ENCODE measurements around the gene CNTNAP5.

CNTNAP5 gene

DNA sequence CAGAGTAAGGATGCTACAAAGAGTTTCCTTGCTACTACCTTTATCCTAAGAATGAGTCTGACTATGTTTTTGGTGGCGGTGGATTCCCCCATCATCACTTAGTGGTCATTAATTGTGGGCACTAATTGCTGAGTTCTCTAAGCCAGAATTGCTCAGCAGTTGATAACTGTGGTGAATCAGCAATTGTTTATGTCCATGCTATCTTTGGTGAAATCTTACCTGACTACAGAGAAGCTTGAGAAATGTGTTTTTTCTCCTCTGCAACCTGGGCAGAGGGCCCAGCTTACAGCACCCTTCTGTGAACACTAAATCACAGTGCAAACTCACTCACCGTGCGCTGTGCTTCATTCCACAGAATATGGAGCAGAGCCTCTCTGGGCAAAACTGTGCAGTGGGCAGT lies 683.6 kb downstream of the CNTNAP5 start:
- DNase-seq, result no peak

DNA sequence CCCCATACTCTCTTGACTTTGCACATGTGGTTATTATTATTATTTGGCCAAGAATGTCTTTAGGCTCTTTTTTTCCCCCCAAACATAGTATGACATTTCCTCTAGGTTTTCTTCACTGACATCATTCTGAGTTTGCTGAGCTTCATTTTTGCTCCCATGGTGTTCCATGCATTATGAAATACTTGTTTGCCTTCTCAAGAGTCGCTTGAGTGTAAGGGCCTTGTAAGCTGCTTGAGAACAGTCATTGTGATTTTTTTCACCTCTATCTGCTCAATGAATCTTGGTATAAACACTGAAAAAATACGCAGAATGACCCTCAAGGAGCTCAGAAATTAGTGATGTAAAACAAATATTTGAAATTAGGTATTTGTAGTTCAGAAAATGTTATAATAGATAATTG lies 688.9 kb downstream of the CNTNAP5 start:
- DNase-seq, result no peak

DNA sequence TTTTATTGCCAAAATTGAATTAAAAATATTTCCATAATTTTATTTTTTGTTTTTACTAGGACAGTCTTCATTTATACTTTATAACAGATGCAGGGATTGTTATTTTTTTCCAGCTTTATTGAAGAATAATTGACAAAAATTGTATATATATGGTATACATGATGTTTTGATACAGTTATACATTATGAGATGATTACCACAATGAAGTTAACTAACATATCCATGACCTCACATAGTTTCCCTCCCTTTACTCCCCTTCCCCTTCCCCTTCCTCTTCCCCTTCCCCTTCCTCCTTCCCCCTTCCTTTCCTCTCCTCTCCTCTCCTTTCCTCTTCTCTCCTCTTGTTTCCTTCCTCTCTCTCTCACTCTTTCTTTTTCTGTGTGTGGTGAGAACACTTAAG lies 700.1 kb downstream of the CNTNAP5 start:
- no peak for DNase-seq

DNA sequence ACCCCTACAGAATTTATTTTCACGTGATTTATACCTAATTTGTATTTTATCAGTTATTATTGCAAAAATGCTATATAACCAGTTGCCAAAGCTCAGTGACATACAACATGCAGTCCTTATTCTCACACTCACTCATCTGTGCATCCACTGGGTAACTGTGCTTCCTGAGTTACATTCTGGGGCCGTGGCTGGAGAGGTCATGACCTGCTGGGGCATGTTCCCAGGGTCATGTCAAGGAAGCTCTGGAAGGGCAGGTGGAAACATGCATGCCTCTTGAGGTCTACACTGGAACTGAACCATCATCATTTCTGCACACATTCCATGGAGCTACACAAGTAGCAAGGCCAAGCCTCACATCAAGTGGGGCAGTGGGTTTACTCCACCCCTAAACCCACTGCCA lies 715.5 kb downstream of the CNTNAP5 start:
- no peak for DNase-seq

DNA sequence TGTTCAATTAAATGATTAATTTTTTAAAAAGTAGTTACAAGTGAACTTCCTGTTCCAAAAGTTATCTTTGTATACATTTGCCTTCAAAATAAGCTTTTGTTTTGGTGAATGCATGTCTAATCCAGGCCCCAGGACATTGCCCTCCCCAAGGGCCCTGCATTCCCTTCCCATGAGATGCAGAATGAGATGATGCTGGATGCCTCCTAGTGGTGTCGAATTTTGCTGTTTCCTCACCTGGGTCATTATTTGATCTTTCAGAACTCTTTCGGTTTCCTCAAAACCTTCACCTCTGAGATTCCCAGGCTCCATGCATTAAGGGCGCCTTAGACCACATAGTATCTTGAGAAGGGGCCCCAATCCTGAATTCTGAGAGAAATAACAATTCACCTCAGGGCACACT lies 728.8 kb downstream of the CNTNAP5 start:
- DNase-seq, result no peak

DNA sequence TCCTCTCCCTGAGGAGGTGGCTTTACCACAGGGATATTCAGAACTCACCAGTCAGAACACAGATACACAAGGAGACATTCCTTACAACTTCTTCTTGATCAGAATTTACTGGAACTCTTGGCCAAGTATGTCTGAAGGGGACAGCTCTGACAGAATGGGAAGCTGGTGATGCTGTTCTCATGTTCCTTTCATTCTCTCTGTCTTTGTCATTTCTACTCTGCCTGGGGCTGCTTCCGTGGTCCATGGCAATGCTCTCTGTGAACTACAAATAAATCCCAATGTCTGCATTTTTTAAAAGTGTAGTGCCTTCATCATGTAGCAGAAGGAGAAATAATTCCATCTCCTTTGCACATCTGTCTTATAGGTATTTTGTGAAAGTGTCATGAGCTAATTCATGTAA lies 730.3 kb downstream of the CNTNAP5 start:
- no peak for DNase-seq

DNA sequence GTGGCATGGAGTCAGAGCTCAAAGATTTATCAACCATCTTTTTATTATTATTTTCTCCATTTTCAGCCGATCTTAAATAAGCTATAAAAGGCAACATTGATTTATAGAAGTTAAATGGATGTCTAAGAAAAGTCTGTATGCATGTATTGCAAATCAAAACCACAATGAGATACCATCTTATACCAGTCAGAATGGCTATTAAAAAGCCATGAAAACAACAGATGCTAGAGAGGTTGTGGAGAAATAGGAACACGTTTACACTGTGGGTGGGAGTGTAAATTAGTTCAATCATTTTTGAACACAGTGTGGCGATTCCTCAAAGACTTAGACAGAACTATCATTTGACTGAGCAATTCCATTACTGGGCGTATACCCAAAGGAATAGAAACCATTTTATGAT lies 731.0 kb downstream of the CNTNAP5 start:
- no peak for DNase-seq

DNA sequence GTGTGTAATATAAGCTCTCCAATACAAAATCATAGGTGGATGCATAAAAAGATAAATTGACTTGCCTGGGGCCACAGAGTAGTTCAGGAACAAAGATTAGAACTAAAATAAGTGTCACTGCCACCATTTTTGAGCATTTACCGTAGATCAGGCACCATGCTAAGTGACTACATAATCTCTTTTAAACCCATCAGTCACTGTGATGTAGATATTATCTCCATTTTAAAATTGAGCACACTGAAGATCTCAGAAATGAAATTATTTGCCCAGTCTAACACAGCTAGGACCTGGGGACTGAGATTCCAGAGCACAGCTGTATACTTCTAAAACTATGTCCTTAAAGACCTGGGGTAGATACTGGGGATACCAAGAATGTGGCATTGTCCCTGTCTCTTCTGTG lies 737.3 kb downstream of the CNTNAP5 start:
- DNase-seq, result no peak

DNA sequence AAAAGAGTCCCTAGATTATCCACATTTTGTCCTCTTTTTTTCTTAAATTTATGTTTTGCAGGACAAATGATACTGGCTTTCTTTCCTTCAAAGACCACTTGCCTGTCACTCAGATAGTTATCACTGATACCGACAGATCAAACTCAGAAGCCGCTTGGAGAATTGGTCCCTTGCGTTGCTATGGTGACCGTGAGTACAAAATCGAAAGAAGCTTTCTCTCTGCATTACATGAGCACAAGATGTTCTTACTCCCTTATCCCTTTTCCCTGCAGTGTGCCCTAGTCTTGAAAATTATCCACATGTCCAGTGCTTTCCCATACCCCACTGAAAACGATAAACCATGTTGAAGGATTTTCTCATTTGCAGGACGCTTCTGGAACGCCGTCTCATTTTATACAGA lies 738.5 kb downstream of the CNTNAP5 start:
- no peak for DNase-seq

DNA sequence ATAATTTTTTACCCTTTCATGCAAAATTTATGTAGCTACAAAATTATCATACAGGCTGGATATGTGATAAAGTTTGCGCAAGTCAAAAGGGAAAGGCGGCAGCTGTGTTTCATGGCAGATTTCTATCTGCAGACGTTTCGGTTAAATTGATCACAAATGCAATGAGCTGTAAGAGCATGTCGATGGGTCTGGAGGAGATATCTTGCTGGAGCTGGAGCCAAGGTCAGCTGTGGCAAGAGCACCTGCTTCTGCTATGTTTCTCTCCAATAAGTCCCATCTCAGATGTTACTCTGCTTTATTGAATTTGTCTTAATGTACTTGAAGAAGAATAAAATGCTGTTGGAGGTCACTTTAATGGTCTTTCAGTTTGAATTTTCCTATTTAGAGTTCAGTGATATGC lies 749.7 kb downstream of the CNTNAP5 start:
- DNase-seq, result no peak

DNA sequence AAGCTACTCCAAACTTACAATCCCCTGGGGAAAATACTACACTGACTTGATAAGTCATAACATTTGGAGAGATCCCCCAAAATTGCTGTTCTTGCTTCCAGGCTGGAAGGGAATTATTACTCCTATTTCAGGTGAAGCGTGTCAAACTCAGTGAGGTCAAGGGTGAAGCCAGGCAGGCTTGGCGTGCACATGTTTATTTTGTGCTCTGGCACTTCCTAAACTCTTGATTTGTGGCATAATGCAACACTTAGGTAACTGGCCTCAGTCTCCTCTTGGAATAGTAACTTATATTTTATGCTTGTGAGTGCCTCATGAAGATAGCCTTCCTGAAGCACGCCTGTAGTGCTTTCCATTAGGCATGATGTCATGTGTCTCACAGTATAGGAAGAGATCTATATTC lies 751.2 kb downstream of the CNTNAP5 start:
- no peak for DNase-seq

DNA sequence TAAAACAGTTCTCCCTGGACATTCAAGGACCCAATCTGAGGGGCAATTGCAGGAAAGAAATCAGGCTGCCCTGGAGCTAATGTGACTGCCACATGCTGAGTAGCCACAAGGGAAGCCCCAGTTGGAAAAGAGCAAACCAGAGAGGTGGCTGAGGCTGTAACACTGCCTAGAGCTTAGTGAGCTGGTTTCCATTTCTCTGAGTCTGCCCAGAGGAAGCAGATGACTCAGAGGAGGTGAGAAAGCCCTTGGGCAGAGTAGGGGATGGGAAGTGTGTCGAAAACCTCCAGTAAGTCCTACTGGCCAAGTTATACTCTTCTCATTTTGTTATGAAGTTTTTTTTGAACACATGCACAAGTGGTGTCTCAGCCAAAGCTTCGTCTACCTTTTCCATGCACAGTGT lies 753.0 kb downstream of the CNTNAP5 start:
- no peak for DNase-seq

DNA sequence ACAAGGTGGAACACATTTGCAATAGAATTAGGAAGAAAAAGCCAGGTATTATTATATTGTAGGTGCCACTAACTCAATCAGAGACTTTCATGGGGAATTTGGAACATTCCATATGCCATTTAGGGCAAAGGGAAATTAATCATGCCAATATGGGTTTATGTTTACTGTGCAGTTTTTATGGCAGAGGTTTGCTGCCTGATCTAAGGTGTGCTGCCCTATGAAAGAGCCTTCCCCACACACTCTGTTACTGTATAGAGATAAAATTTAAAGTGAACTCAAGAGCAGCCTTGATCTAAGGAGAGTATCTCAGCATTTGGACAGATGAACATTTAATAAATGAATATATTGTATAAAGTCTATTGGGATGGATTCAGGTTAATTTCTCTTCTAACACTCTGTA lies 771.6 kb downstream of the CNTNAP5 start:
- DNase-seq, result no peak

DNA sequence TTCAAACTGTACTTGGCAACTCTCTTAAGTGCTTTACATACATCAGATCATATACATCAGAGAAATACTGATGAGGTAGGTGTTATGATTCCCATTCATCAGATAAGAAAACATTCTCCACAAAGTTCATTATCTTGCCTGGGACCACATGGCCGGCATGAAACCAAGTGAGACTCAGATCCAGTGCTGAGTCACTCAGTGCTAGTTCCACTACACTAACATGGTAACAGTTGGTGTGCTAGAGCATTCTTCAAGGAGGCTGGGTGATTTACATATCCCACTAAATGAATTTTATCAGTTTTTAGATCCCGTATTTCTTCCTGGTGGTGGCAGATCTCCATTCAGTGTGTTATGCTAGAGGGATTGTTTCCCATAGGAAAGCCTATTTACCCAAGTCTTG lies 772.0 kb downstream of the CNTNAP5 start:
- no peak for DNase-seq

DNA sequence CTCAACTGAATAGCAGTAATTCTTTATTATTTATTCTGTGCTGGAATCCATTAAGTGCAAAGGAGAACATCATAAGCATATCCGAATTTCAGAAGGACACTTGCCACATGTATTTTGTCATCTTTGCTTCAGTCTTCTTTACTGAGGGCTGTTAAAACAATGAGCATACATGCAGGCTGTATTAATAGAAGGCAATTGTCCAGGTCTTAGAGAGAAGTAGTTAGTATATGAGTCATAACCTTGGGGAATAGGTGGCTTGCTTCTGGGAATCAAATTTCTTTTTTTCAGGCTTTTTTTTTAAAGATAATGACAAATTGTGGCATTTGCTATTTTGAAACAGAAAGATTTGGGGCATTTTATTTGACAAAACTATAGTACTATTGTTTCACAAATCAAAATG lies 773.5 kb downstream of the CNTNAP5 start:
- DNase-seq, result peak; percentile 7

DNA sequence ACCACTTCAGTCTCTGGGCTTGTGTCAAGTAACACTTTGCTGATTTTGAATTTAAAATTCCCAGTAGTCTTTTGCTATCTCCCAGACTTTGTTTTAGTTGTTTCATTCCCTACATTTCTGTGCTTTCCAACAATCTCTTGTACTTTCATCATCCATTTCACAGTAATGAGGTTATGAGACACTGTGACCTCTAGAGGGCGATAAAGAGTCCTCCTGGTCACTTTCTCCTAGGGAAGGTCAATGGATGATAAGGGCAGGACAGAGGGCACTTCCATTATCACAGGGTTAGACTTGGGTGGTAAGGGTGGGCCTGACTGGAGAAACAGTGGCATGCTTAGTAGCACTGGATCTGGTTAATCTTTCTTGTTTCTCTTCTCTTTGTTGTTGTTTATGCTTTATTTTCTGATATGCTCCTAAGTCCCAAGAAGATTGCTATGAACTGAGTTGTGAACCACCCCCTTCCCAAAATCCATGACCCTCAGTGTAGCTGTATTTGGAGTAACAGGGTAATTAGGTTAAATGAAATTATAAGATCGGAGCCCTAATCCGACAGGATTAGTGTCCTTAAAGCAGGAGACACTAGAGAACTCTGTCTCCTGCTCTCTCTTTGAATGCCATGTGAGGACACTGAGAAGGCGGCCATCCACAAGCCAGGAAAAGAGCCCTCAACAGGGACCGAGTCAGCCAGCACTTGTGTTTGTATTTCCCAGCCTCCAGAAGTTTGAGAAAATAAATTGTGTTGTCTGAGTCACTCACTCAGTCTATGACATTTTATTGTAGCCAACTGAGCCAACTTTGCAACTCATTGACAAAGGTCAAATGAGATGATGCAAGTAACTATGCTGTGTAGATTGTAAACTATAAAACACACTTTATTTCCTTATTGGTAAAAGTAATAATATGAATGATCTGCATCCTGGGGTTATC lies 779.2 kb downstream of the CNTNAP5 start:
- DNase-seq, result peak; percentile 38

DNA sequence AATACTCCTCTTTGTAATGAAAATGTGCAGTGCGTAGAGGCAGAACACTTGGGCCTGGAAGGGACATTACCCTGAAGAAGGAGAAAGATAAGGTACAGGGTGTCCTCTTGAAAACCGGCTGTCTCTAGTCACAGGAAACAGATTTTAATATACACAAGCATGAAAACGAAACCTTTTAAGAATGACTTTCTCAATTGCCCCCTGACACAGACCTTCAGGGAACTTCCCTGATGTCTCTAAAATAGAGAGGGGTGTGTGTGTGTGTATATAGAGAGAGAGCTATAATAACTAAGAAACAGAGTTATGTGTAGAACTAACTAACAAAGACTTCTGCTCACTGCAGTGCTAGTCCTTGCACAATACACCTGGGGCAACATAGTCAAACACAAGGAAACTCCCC lies 780.0 kb downstream of the CNTNAP5 start:
- no peak for DNase-seq

DNA sequence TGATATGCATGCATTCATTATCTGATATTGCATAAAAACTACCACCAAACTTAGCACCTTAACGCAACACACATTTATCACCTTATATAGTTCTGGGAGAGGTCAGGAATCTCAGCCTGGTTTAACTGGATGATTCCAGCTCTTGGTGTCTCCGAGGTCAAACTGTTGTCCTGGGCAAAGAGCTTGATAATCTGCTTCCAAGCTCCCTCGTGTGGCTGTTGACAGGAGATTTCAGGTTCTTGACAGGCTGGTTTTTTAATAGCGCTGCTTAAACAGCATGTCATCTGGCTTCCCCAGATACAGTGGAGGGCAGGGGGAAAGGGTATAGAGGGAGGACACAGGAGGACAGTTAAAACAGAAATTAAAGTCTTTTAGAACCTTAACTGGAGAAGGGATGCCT lies 785.0 kb downstream of the CNTNAP5 start:
- DNase-seq, result peak; percentile 10

DNA sequence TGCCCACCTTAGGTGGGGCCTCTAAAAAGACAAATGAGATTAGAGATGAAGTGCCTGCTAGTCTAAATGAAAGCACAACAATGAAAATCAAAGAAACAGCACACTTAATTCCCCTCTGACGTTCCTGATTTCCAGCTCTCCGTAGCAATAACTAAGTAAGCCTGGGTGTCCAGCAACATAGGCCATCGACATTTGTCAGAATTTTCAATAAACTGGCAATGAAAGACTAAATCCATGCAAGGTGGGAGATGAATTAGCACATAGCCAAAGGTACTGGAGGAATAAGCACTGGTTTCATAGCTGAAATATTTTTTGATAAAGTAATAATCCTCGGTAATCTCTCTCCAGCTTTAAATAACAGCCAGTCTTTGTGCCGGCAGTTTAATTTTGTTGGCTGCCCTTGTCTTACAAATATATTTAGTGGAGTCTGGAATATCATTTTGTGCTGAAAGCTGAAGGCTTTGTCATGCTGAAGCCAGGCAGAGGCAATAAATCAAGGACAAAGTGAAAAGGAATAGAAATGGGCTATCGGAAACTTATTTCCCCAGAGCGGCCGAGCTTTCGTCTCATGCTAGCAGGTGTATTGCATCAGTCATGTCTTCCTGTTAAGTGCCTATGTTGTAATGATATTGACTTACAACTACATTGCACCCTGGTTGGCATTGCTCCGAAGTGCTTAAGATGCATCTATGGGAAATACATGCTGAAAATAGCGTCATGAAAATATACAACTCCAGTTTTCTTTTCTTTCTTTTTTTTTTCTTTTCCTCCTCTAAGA lies 790.1 kb downstream of the CNTNAP5 start:
- DNase-seq, result peak; percentile 3

DNA sequence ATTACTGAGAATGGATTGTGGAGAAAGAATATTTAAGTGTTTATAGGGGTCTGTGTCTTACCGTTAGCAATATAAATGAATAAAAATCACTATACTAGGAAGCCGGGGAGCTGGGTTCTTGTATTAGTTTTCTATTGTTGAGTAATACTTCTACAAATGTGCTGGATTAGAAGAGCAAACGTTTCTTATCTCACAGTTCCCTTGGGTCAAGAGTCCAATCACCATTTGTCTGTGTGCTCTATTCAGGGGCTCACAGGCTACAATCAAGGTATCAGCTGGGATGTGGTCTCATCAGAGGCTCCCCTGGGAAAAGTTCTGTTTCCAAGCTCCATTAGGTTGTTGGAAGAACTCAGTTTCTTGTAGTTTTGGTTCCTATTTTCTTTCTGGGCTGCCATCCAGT lies 790.9 kb downstream of the CNTNAP5 start:
- DNase-seq, result no peak

DNA sequence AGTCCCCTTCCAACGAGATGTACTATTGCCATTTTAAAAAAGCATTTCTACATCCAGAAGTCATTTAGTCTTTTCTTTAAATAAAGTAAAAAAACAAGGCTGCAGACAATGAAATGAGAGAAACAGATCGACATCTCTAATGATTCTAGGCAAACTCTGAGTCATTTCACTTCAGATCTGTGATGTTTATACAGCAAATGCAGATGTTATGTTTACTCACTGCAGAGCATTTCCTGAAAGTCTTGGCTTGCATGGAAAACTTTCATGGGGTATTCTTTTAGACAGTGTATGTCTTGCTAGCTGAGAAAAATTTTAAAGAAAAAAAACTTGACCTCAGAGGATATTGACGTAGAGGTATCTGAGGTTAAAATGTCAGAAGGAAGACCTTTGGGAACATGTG lies 797.4 kb downstream of the CNTNAP5 start:
- no peak for DNase-seq

DNA sequence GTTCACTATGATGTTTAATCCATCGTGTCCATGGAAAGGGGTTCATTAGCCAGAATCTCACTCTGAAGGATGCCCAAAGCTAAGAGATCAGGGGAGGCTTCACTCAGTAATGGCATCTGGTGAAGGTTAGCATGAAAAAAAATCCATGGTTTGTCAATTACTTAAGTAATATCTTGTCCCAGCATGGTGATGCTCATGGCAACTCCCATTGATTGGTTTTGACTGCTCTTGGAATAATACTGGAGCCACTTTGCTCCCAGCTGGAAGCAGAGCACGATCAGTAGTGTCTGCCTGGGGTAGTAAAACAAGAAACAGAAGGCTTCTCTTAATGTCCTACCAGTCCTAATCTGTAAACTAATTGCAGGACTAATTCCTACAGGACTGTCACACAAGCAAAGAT lies 799.4 kb downstream of the CNTNAP5 start:
- DNase-seq, result no peak

DNA sequence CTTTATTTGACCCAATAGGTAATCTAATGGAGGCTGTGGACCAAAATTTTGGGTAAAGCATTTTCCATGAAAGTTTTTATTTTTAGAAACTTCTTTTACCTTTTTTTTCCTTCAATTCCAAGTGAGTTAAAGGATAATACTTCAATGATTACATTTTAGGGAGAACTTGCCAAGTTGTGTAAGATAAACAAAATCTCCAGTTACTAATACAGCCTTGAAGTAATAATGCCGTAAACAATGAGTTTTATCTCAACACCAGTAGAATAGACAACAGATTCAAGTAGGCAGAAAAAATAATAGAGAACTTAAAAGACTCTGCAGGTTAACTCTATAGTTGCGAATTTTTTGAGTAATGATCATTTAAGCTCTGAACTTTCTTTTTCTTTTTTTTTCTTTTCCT lies 807.4 kb downstream of the CNTNAP5 start:
- DNase-seq, result no peak

DNA sequence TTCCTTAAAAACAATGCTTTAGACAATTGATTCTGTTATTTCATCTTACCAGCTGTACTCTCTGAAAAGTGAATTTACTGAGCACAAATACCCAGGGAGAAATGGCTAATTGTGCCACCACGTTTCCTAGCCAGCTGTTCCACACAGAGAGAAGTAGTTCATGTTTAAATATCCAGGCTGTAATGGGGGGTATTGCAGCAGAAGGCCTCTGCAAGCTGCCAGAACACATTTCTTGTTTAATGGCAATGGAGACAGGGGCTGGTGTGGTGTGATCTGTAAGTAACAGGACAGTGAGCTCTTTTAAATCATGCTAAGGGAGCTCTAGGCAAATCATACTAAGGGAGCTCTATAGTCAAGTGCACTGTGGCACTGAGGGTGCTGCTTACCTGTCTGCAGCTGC lies 809.2 kb downstream of the CNTNAP5 start:
- no peak for DNase-seq

Measured in fibroblast of upper back skin (primary cell).